H1 (cell line): Measurements from ENCODE around the gene APOL1. TPM values are rescaled to one million over a fixed set of nuclear protein-coding genes. Genes with fewer than 3 reads are reported as not detected.

Experiments used
- CTCF ChIA-PET: fragments of 300-600 bp; sonication (Branson Sonifier 250); formaldehyde crosslinking; loops from one replicate; lab custom pipeline; 2021; ENCODE audit not compliant: partially characterized antibody; lab: Charles Lee
- POLR2A ChIA-PET: fragments of 300-600 bp; sonication (Branson Sonifier 250); formaldehyde crosslinking; loops from one replicate; lab custom pipeline; 2021; ENCODE audit warnings: inconsistent platforms; ENCODE audit not compliant: partially characterized antibody; lab: Charles Lee
- DNase-seq, 2 experiments: peaks; one replicate each; pipeline versions ENCODE4 v3.0.0 to v3.0.0-alpha.2; 2010 to 2022; ENCODE audit warnings: low spot score in 2 of 2, low read depth in 1 of 2, mixed read lengths in 1 of 2
- FAIRE-seq: peaks from 2 replicates; lab custom pipeline; 2011; peaks lifted over from hg19 to GRCh38; lab: Jason Lieb, UNC
- H2AFZ ChIP-seq: 2 replicates; pipeline ENCODE4 v1.8.1; 2012; ENCODE audit warnings: low read length, inconsistent platforms
- H2AK5ac ChIP-seq: 2 replicates; pipeline ENCODE4 v1.6.1; 2013; ENCODE audit warnings: low read depth, low read length
- H2BK120ac ChIP-seq: replicated peaks from 2 replicates; pipeline ENCODE3; 2013; ENCODE audit warnings: low read depth, low read length, inconsistent platforms
- H2BK12ac ChIP-seq: 2 replicates; pipeline ENCODE4 v1.6.1; 2013; ENCODE audit warnings: low read depth, low read length
- H2BK15ac ChIP-seq: 2 replicates; pipeline ENCODE4 v1.6.1; 2013; ENCODE audit warnings: low read length
- H2BK20ac ChIP-seq: 2 replicates; pipeline ENCODE4 v1.6.1; 2013; ENCODE audit warnings: low read length
- H2BK5ac ChIP-seq: 2 replicates; pipeline ENCODE4 v1.6.1; 2013; ENCODE audit warnings: low read depth, low read length
- H3K14ac ChIP-seq: 2 replicates; pipeline ENCODE4 v1.6.1; 2013; ENCODE audit warnings: inconsistent platforms; ENCODE audit not compliant: insufficient read length
- H3K18ac ChIP-seq: 2 replicates; pipeline ENCODE4 v1.6.1; 2013; ENCODE audit warnings: low read length; ENCODE audit errors: extremely low read depth
- H3K23ac ChIP-seq: 2 replicates; pipeline ENCODE4 v1.6.1; 2013; ENCODE audit warnings: inconsistent platforms; ENCODE audit not compliant: insufficient read length
- H3K23me2 ChIP-seq: 2 replicates; pipeline ENCODE4 v1.6.1; 2013; ENCODE audit warnings: low read depth, low read length
- H3K27ac ChIP-seq: 2 replicates; pipeline ENCODE4 v1.6.1; 2011; ENCODE audit warnings: low read depth, low read length, inconsistent platforms
- H3K27me3 ChIP-seq, 4 experiments: replicated peaks in 1 of 4; 1 replicate in 1 of 4; 2 replicates in 3 of 4; pipeline versions ENCODE4 v1.6.1 to v1.8.1; 2011 to 2013; ENCODE audit warnings: low read length in 3 of 4, mild to moderate bottlenecking in 3 of 4, inconsistent platforms in 2 of 4, mixed read lengths in 2 of 4, moderate library complexity in 1 of 4; ENCODE audit not compliant: control insufficient read depth in 3 of 4, insufficient read depth in 3 of 4; ENCODE audit errors: extremely low read depth in 1 of 4
- H3K36me3 ChIP-seq, 4 experiments: 2 replicates each; pipeline versions ENCODE4 v1.6.1 to v1.8.1; 2011 to 2013; ENCODE audit warnings: mild to moderate bottlenecking in 4 of 4, low read length in 3 of 4, moderate library complexity in 2 of 4, control low read depth in 1 of 4, inconsistent platforms in 1 of 4; ENCODE audit not compliant: insufficient read depth in 4 of 4, control insufficient read depth in 2 of 4
- H3K4ac ChIP-seq: replicated peaks from 2 replicates; pipeline ENCODE3; 2013; ENCODE audit warnings: low read length, low read depth, mixed read lengths, inconsistent platforms; ENCODE audit not compliant: insufficient read length
- H3K4me1 ChIP-seq, 4 experiments: replicated peaks in 1 of 4; 1 replicate in 1 of 4; 2 replicates in 3 of 4; pipeline versions ENCODE4 v1.6.1 to v1.8.1; 2011 to 2013; ENCODE audit warnings: low read length in 3 of 4, inconsistent platforms in 2 of 4, mixed read lengths in 1 of 4; ENCODE audit not compliant: insufficient read depth in 4 of 4, control insufficient read depth in 3 of 4
- H3K4me2 ChIP-seq, 2 experiments: 2 replicates each; pipeline versions ENCODE4 v1.6.1 to v1.8.1; 2011 to 2013; ENCODE audit warnings: low read depth in 2 of 2, low read length in 2 of 2, control low read depth in 1 of 2, inconsistent platforms in 1 of 2, mild to moderate bottlenecking in 1 of 2; ENCODE audit not compliant: insufficient read depth in 1 of 2
- H3K4me3 ChIP-seq, 4 experiments: fragments of 200-600, 300-600 bp in 1 of 4; sonication (generic), shearing (Covaris generic), sonication (Bioruptor Twin) in 1 of 4; 2 replicates each; pipeline versions ENCODE4 v1.5.1 to v1.8.1; 2011 to 2016; ENCODE audit warnings: low read length in 4 of 4, low read depth in 3 of 4, control low read depth in 2 of 4, inconsistent platforms in 2 of 4, mild to moderate bottlenecking in 2 of 4, mixed read lengths in 1 of 4, moderate library complexity in 1 of 4; ENCODE audit not compliant: insufficient read depth in 2 of 4; ENCODE audit errors: extremely low read depth in 1 of 4
- H3K56ac ChIP-seq: replicated peaks from 2 replicates; pipeline ENCODE3; 2013; ENCODE audit warnings: low read depth, mild to moderate bottlenecking, mixed read lengths, low read length, inconsistent platforms; ENCODE audit not compliant: insufficient read length
- H3K79me1 ChIP-seq: 2 replicates; pipeline ENCODE4 v1.6.1; 2013; ENCODE audit warnings: low read depth, low read length, control low read depth
- H3K79me2 ChIP-seq, 2 experiments: 2 replicates each; pipeline versions ENCODE4 v1.6.1 to v1.8.1; 2012 to 2013; ENCODE audit warnings: low read length in 2 of 2, mild to moderate bottlenecking in 2 of 2, inconsistent platforms in 1 of 2; ENCODE audit not compliant: insufficient read depth in 2 of 2, control insufficient read depth in 1 of 2
- H3K9ac ChIP-seq, 4 experiments: replicated peaks in 1 of 4; 1 replicate in 1 of 4; 2 replicates in 3 of 4; pipeline versions ENCODE4 v1.6.1 to v1.8.1; 2011 to 2013; ENCODE audit warnings: low read depth in 3 of 4, low read length in 3 of 4, control low read depth in 2 of 4, mild to moderate bottlenecking in 2 of 4, moderate library complexity in 2 of 4, inconsistent platforms in 1 of 4; ENCODE audit errors: extremely low read depth in 1 of 4
- H3K9me3 ChIP-seq, 2 experiments: 2 replicates each; pipeline versions ENCODE4 v1.6.1 to v1.8.1; 2012 to 2013; ENCODE audit warnings: mild to moderate bottlenecking in 2 of 2, moderate library complexity in 2 of 2, control low read depth in 1 of 2, inconsistent platforms in 1 of 2, low read depth in 1 of 2, low read length in 1 of 2, mixed read lengths in 1 of 2; ENCODE audit not compliant: insufficient read depth in 2 of 2
- H4K20me1 ChIP-seq, 2 experiments: replicated peaks in 1 of 2; 2 replicates each; pipeline versions ENCODE3 to v1.8.1; 2011 to 2013; ENCODE audit warnings: inconsistent platforms in 2 of 2, low read length in 2 of 2, mild to moderate bottlenecking in 1 of 2; ENCODE audit not compliant: insufficient read depth in 2 of 2, control insufficient read depth in 1 of 2
- H4K5ac ChIP-seq: 2 replicates; pipeline ENCODE4 v1.6.1; 2013; ENCODE audit warnings: low read length, low read depth, mixed read lengths, inconsistent platforms; ENCODE audit not compliant: insufficient read length
- H4K8ac ChIP-seq: 2 replicates; pipeline ENCODE4 v1.8.0; 2013; ENCODE audit warnings: mild to moderate bottlenecking, moderate library complexity, low read length, inconsistent platforms; ENCODE audit not compliant: insufficient read depth; ENCODE audit errors: extremely low read depth
- H4K91ac ChIP-seq: replicated peaks from 2 replicates; pipeline ENCODE3; 2013; ENCODE audit warnings: low read length, mixed read lengths, inconsistent platforms; ENCODE audit not compliant: insufficient read length
- BRCA1 ChIP-seq: IDR thresholded peaks from 2 replicates; pipeline ENCODE4 v1.6.1; 2012; ENCODE audit warnings: low read depth, low read length, improper control_type of control experiment
- CREB1 ChIP-seq: IDR thresholded peaks from 2 replicates; pipeline ENCODE4 v1.6.1; 2012; ENCODE audit warnings: inconsistent platforms
- CTCF ChIP-seq, 3 experiments: IDR thresholded peaks; 1 replicate in 2 of 3; 2 replicates in 1 of 3; pipeline versions ENCODE4 v1.5.1 to v1.6.1; 2011; ENCODE audit warnings: low read length in 3 of 3, mild to moderate bottlenecking in 3 of 3, inconsistent platforms in 2 of 3, low read depth in 1 of 3, moderate library complexity in 1 of 3; ENCODE audit not compliant: insufficient read depth in 1 of 3; ENCODE audit errors: control extremely low read depth in 1 of 3
- EZH2 ChIP-seq: fragments of 200-600 bp; sonication (generic); IDR thresholded peaks from 2 replicates; pipeline ENCODE4 v1.7.1; 2012; ENCODE audit warnings: low read depth, mild to moderate bottlenecking, moderate library complexity, low read length, inconsistent platforms; ENCODE audit not compliant: severe bottlenecking
- HDAC6 ChIP-seq: IDR thresholded peaks from one replicate; pipeline ENCODE4 v1.7.1; 2012; ENCODE audit warnings: low read depth, mild to moderate bottlenecking, inconsistent platforms, low read length, moderate library complexity
- MAFK ChIP-seq: IDR thresholded peaks from 2 replicates; pipeline ENCODE4 v1.6.1; 2012; ENCODE audit warnings: low read depth, mild to moderate bottlenecking, improper control_type of control experiment, low read length
- SP2 ChIP-seq: IDR thresholded peaks from 2 replicates; pipeline ENCODE4 v1.6.1; 2012; ENCODE audit warnings: mild to moderate bottlenecking, low read length, inconsistent platforms
- TBP ChIP-seq: IDR thresholded peaks from 2 replicates; pipeline ENCODE4 v1.6.1; 2011; ENCODE audit warnings: low read depth, low read length, improper control_type of control experiment
- WGBS, 2 experiments: shearing (Covaris generic) in 1 of 2; methylation state at CpG; one replicate each; pipeline versions ENCODE4 v1.1.6 to v1.1.7; 2013 to 2015; ENCODE audit warnings: low lambda C conversion rate in 2 of 2, mixed read lengths in 2 of 2, inconsistent platforms in 1 of 2, low coverage in 1 of 2, missing lambda C conversion rate in 1 of 2; ENCODE audit not compliant: insufficient replicate concordance in 2 of 2, insufficient coverage in 1 of 2, insufficient read length in 1 of 2; ENCODE audit errors: extremely low coverage in 1 of 2, missing lambda C conversion rate in 1 of 2; 5-methylcytosine and 5-hydroxymethylcytosine counted together
- polyA plus RNA-seq, 7 experiments: library from polyadenylated mRNA; depleted of rRNA in 3 of 7; stranded (reverse) in 5 of 7; unstranded in 2 of 7; fragments of >200 nt in 5 of 7; fragments of 200-250 nt in 2 of 7; gene quantifications; 1 replicate in 5 of 7; 2 replicates in 1 of 7; 4 replicates in 1 of 7; pipeline versions ENCODE4 v1.2.1 to v1.2.3, GENCODE V29; 2011 to 2013; ENCODE audit warnings: missing spikeins in 2 of 7, mixed read lengths in 2 of 7
- total RNA-seq: library from RNA; stranded (reverse); fragmentation: NEBNext Ultra II Directional; extraction: Animal tissue kit (Norgen Biotek cat#: 25700); gene quantifications from 2 replicates; pipeline ENCODE4 v1.2.1, GENCODE V29; 2021
- TF ChIP-seq, protein P1 (sequence below): IDR thresholded peaks from 2 replicates; pipeline ENCODE4 v1.6.1; 2012; ENCODE audit warnings: inconsistent platforms

The APOL1 gene
- total and polyA plus RNA-seq, 2 of the 8 experiments (the other 6 are each of a cell fraction or from before 2014, with no cell fraction given), result not detected

GRCh38 chr22:36277482-36278291 is 24.8 kb downstream of the APOL1 start:
- Histone ChIP-seq H2BK20ac (no peak overlapping the region), H3K27me3 (no peaks in the 10 kb centered on the region), H2AFZ (peak overlapping the region; percentile 47; the same call in 1 of the 2 replicates), H3K36me3 (peaks cover 7 to 14% (median 11%) of the 10 kb centered on the region in 4 experiments), H3K4me1 (no peaks in the 10 kb centered on the region; a peak in 3 of 7 replicates), H2AK5ac (no peak overlapping the region), H3K14ac (no peak overlapping the region), H3K4me3 (peak overlapping the region in 1 of 4 experiments; percentile 39; a peak in 4 of 8 replicates), H2BK120ac (no peak overlapping the region), H3K56ac (no peak overlapping the region), H3K18ac (no peak overlapping the region), H3K9ac (no peak overlapping the region), H3K23me2 (0 out of 2 replicates have a peak, but pooled peaks cover 1% of the 10 kb centered on the region), H3K4ac (no peak overlapping the region), H4K8ac (no peak overlapping the region), H2BK15ac (no peak overlapping the region), H2BK5ac (no peak overlapping the region), H4K20me1 (peaks cover 0 to 4% of the 10 kb centered on the region in 2 experiments), H3K4me2 (peak overlapping the region; percentile 9 to 64; a peak in 3 of 4 replicates), H3K79me2 (no peaks in the 10 kb centered on the region), H3K23ac (no peak overlapping the region), H3K79me1 (no peaks in the 10 kb centered on the region), H3K9me3 (no peaks in the 10 kb centered on the region), H3K27ac (no peak overlapping the region), H4K5ac (no peak overlapping the region), H4K91ac (no peak overlapping the region), H2BK12ac (no peak overlapping the region)
- FAIRE-seq (no peak), DNase-seq (peak; percentile 56 to 77)
- POLR2A ChIA-PET, result interaction anchor here (0.8 to 2.1 kb wide), 10 partner anchors 9 to 232 kb away, joined by 3 to 7 read pairs (median 4); partner anchors contain the start of genes APOL2 and TXN2
- CTCF ChIA-PET, result interaction anchor here (0.7 to 4.5 kb wide), 33 partner anchors 8 to 209 kb away, joined by 3 to 20 read pairs (median 6); partner anchors contain the start of gene APOL2
- 44% methylated on average over 18 of the region's 18 CpGs; no CpG with 5 or more reads in 1 of the 2 experiments for WGBS, 2 experiments
- no peak for TF ChIP-seq SP2
- no peak for TF ChIP-seq EZH2
- TF ChIP-seq, protein P1, sequence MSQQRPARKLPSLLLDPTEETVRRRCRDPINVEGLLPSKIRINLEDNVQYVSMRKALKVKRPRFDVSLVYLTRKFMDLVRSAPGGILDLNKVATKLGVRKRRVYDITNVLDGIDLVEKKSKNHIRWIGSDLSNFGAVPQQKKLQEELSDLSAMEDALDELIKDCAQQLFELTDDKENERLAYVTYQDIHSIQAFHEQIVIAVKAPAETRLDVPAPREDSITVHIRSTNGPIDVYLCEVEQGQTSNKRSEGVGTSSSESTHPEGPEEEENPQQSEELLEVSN, result no peak
- no peak for TF ChIP-seq TBP
- peak; percentile 71 to 94 (median 86) for TF ChIP-seq CTCF (IDR thresholded peaks at IDR 0.05; ENCODE audit: control extremely low read depth in 1 of 3, insufficient read depth in 1 of 3, low read depth in 1 of 3, low read length in 3 of 3)
- TF ChIP-seq CREB1, result no peak
- no peak for TF ChIP-seq BRCA1
- TF ChIP-seq MAFK, result no peak
- TF ChIP-seq HDAC6, result no peak
